ENCODE data around the gene PTPRN2.

- TF ChIP-seq YY1 (IDR thresholded peaks at IDR 0.05; ENCODE audit: borderline replicate concordance in 1 of 3, control insufficient read depth in 1 of 3, extremely low read depth in 1 of 3, insufficient read depth in 3 of 3, insufficient read length in 1 of 3, insufficient replicate concordance in 2 of 3, low read depth in 1 of 3, low read length in 2 of 3) (no peak), CTCF (IDR thresholded peaks at IDR 0.05 in 2 of 3, conservative IDR thresholded peaks at IDR 0.05 in 1 of 3; ENCODE audit: insufficient read depth in 2 of 3, low read depth in 1 of 3, low read length in 3 of 3) (no peak), AFF4 (CRISPR knock-in tag; IDR thresholded peaks at IDR 0.05) (no peak), FIP1L1 (IDR thresholded peaks at IDR 0.05; ENCODE audit: low read depth, low read length, poor library complexity, severe bottlenecking) (no peak), SP1 (CRISPR knock-in tag; IDR thresholded peaks at IDR 0.05) (no peak), ZFP30 (CRISPR knock-in tag; IDR thresholded peaks at IDR 0.05; ENCODE audit: borderline replicate concordance) (no peak), ZNF282 (CRISPR knock-in tag; IDR thresholded peaks at IDR 0.05) (no peak), ZNF24 (IDR thresholded peaks at IDR 0.05) (no peak), ZBTB8A (IDR thresholded peaks at IDR 0.05; ENCODE audit: partially characterized antibody) (no peak), BACH1 (tag; IDR thresholded peaks at IDR 0.05) (no peak), POLR2A (conservative IDR thresholded peaks at IDR 0.05) (no peak)
Observed at GRCh38 chr7:157966490-157966889, 621.1 kb downstream of the PTPRN2 start.
